GM12891 (cell line): ENCODE measurements around the gene CISH.

Experiments
- DNase-seq: peaks from one replicate; pipeline ENCODE4 v3.0.0; 2011; ENCODE audit warnings: low spot score; ENCODE audit not compliant: insufficient read length
- FAIRE-seq: peaks from 2 replicates; lab custom pipeline; 2011; peaks lifted over from hg19 to GRCh38; lab: Jason Lieb, UNC
- PAX5 ChIP-seq: IDR thresholded peaks from 2 replicates; pipeline ENCODE4 v1.6.1; 2011; ENCODE audit warnings: low read length, moderate library complexity, mild to moderate bottlenecking; ENCODE audit not compliant: insufficient read depth, severe bottlenecking
- POLR2A ChIP-seq: IDR thresholded peaks from 2 replicates; pipeline ENCODE4 v1.6.1; 2011; ENCODE audit warnings: low read depth, low read length, control low read depth
- POLR2AphosphoS5 ChIP-seq: IDR thresholded peaks from 2 replicates; pipeline ENCODE4 v1.6.1; 2011; ENCODE audit warnings: low read depth, low read length, control low read depth
- POU2F2 ChIP-seq: IDR thresholded peaks from 2 replicates; pipeline ENCODE4 v1.6.1; 2011; ENCODE audit warnings: low read depth, mild to moderate bottlenecking, control low read depth, low read length, moderate library complexity
- SPI1 ChIP-seq: IDR thresholded peaks from 2 replicates; pipeline ENCODE4 v1.6.1; 2011; ENCODE audit warnings: low read depth, low read length, control low read depth
- TAF1 ChIP-seq: IDR thresholded peaks from 2 replicates; pipeline ENCODE4 v1.6.1; 2011; ENCODE audit warnings: low read depth, low read length, control low read depth

Gene CISH

DNA sequence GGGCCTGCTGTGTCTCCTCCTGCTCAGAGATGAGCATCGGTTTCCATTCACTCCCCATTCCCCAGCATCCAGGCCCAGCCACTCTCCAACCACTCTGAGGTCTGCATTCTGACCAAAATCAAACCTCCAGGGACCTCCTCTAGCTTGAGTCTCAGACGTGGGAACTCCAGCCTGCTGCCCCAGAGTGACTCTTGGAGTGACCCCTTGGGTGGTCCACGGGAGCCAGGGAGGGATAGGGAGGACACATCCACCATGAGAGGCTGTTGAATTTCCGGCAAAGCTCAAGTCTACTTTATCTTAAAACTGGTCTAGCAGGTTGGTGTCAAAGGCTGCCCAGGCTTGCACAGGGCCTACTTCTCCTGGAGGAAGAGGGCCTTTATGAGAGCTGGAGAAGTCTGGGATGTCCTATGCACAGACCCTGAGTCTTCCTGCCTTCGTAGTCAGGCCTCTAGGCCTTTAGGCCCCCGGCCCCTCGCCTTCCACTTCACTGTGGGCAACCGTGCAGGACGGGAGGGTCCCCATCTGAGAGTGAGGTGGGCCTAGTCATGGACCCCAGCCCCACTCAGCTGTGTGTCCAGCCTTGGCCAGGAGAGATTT lies 8.9 kb downstream of the CISH start:
- DNase-seq (no peak), FAIRE-seq (no peak)
- TF ChIP-seq POLR2A (no peak), TAF1 (no peak), PAX5 (no peak)

DNA sequence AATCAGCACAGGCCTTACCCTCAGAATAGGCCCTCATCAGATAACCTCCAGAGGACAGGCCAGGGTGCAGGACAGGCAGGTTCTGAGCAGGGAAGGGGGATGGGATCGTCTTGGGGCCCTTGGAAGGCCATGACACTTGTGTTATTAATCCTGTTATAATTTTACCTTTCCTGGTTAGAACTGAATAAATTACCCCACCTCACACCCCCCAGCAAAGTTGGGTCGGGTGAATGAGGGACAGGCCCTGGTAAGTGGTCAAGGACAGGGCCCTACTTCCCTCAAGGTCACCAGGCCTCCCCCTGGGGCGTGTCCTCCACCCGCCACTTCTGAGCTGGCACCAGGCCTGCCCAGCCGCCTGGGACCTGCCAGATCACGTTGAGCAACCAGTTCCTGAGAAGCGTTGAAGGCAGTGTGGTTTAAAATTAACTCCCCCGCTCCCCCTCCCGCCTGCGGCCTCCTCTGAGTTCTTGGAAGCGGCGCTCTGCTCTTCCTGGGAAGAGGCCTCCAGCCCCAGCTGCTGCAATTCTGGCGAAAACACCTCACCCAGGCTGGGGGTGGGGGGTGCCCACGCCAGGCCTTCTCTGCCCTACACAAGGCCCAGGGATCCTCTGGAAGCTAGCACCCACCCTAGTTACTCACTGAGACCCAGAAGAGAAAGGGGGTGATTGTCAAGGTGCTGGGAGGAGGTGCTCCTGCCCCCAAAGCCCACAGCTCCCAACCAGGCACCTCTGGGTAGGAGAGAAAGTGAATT lies 10.6 kb downstream of the CISH start:
- no peak for FAIRE-seq
- no peak for DNase-seq
- TF ChIP-seq PAX5 (no peak), TAF1 (no peak), POLR2AphosphoS5 (no peak), POU2F2 (no peak), SPI1 (no peak)

DNA sequence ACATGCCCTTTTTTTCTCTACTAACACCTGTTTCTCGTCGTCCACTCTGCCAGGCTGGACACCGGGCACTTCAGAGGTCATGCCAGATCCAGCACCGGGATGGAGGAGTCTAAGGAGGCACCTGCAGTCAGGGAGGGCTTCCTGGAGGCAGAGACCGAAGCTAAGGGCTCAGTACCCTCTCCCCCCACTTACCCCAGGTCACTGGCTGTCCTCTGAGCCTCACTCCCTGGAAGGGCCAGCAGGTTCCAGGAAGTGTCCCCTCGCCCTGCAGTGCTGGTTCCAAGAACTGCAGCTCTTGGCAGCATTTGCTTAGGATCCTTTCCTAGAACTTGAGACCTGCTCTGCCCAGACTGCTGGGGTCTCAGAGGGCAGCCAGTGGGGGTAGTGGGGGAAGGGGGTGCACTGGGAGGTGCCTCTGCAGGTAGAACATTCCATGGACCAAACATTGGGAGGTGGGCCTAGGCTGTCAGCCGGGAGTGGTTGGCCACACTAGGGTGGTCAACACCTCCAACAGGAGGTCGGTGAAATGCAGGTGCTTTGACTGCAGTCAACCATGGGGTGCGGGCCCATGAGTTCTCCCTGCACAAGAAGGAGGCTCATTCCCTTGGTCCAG lies 11.3 kb downstream of the CISH start:
- no peak for FAIRE-seq
- TF ChIP-seq SPI1 (no peak), PAX5 (no peak), POU2F2 (no peak), POLR2AphosphoS5 (no peak), TAF1 (no peak), POLR2A (no peak)
- no peak for DNase-seq

DNA sequence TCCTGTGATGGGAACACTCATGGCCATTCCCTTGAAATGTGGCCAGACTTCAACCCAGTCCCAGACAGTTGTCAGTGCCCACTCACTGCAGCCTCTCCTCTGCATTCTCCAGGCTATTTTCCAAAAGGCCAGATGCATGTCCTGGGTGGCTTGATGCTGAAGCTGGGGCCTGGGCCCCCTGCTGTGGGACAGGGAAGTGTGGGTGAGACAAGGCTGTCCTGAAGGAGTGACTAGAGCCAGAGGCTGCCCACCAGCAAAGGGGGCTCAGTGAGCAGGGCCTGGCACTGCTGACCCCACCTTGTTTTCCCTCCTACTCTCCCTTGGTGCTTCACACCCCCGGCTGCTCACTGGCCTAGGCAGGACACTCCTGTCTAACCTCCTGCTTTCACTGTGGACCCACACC lies 11.9 kb downstream of the CISH start:
- TF ChIP-seq TAF1 (no peak), SPI1 (no peak), POLR2AphosphoS5 (no peak), POU2F2 (no peak), POLR2A (no peak), PAX5 (no peak)
- DNase-seq (no peak), FAIRE-seq (no peak)

DNA sequence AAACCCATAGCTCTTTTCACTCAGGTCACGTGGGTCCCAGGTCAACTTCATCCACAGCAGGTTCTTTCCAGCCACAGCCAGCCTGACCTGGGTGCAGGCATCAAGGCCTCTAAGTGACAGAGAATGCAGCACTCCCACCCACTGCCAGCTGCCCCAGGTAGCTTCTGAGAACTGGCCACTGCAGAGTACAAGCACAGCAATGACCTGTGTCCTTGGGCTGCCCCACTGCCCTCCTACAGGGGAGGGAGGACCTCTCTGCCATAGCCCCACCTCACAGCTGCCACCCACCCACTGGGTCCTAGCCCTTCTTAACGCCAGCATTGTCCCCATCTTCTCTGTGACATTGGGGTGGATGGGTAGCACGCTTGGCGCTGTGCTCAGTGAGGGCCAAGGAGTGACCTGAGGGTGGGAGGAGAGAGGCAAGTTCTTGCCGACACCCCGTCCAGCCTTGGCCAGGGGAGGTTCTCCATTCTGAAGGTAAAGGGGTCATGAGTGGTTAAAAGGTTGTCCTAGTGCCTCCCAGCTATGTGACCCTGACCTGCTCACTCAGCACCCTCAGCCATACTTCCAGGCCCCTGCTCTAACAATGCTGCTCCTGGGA lies 12.4 kb downstream of the CISH start:
- no peak for DNase-seq
- FAIRE-seq, result no peak
- TF ChIP-seq TAF1, result no peak
- no peak for TF ChIP-seq POU2F2

DNA sequence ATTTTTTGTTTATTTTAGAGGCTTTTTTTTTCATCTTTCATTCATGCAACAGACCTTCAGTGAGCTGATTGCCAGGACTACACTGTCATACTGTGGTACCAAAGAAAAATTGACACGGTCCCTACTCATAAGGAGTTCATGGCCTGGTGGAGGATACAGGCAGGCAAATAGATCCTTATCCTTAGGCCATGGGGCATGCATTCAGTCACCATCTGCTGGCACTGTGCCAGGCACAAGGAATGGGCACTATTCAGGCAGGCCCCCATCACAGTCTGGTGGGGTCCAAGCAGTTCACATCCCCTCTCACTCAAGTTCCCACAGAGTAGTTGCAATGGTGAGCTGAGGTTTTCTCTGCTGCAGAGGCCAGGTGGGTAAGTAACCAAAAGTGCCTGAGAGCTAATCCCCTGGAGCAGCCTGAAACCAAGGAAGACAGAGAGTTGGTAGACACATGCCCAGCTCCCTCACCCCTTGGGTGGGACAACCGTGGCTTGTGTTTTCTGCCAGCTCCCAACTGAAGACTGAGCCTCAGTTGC lies 17.3 kb downstream of the CISH start:
- FAIRE-seq, result no peak

DNA sequence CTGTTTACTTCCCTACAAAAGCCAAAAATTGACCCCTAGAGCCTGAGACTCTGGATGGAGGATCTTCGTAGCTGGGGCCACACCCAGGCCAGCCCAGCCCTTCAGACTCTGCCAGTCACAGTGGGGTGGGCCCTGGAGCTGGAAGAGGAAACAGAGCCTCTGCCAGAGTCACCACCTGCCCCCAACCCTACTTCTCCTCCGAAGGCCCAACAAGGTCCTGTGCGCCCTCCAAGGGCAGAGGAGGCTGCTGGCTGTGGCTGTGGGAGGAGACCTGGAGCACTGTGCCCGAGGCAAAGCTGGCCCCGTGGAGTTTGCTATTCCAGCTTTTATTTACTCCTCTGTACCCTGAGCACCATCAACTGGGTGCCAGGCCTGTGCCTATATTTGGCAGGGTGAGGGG lies 19.0 kb downstream of the CISH start:
- DNase-seq, result no peak
- TF ChIP-seq TAF1 (no peak), POLR2A (no peak), SPI1 (no peak), POLR2AphosphoS5 (no peak), PAX5 (no peak), POU2F2 (no peak)
- no peak for FAIRE-seq

More for the DNA sequence above, 17.3 kb downstream of the CISH start:
- DNase-seq, result no peak
- no peak for TF ChIP-seq POLR2AphosphoS5
- no peak for TF ChIP-seq POU2F2
- no peak for TF ChIP-seq TAF1
- TF ChIP-seq SPI1, result no peak
- TF ChIP-seq PAX5, result no peak
- no peak for TF ChIP-seq POLR2A

DNA sequence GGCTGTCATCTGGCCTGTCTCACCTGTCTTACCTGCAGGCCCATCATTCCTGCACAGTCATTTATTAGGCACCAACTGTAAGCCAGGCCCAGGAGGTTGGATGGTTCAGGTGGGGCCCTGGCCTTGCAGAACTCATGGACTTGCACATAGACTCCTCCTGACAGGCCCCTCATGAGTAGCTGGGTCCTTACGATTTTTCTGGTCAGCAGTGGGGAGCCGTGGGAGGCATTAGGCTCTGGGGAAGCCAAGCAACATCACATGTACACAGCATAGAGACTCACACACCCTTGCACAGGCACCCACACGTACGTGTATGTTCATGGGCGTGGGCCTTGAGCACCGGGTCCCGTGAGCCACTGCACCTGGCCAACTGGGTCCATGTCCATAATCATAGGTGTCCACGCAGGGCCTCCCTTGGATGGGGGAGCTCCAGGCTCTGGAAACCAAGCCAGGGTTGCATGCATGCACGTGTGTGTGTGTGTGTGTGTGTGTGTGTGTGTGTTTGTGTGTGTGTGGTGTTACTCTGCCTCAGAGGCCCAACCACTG lies 20.3 kb downstream of the CISH start:
- FAIRE-seq (no peak), DNase-seq (no peak)
- TF ChIP-seq TAF1 (no peak), POLR2AphosphoS5 (no peak), SPI1 (no peak), POLR2A (no peak), PAX5 (no peak), POU2F2 (no peak)

DNA sequence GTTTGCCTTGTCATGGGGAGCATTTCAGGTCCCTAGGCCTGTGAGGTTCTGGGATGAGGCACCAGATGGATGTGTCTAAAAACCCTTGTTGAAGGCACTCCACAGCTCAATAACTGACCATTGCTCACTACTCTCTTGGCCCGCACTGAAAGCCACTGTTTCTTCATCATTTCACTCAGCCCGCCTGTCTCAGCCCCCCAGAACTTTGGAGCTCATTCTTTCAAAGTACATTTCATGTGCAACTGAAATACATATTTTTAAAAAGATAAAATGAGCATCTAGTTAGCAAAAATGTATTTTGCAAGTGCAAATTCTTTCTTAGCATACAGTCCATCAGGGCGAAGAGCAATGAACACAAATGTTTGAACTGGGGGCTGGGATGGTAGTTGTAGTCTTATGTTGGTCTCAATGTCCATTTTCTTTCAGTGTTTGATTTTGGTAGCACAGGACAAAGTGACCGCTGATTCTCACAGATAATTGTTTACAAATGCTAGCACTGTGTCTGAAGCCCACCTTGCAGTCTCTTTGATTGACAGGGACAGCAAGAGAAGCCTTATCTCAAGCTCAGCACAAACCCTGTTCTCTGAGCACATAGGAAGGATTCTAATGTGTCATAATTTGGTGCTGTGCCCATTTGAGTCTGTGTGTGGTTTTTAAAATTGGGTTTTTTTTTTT lies 22.7 kb downstream of the CISH start:
- peak; percentile 63 for FAIRE-seq
- DNase-seq, result no peak
- no peak for TF ChIP-seq PAX5
- TF ChIP-seq POU2F2, result no peak
- TF ChIP-seq TAF1, result no peak
- no peak for TF ChIP-seq POLR2A
- no peak for TF ChIP-seq SPI1
- no peak for TF ChIP-seq POLR2AphosphoS5
